HG02798 (cell line): Measurements from ENCODE around the gene OVCA2.

ENCODE experiments used
- ATAC-seq: cut with Tn5 transposase; IDR thresholded peaks from one replicate; pipeline ENCODE4 v1.9.1; 2021; ENCODE audit warnings: mild to moderate bottlenecking; ENCODE audit not compliant: unreplicated experiment, poor library complexity

OVCA2 gene

DNA sequence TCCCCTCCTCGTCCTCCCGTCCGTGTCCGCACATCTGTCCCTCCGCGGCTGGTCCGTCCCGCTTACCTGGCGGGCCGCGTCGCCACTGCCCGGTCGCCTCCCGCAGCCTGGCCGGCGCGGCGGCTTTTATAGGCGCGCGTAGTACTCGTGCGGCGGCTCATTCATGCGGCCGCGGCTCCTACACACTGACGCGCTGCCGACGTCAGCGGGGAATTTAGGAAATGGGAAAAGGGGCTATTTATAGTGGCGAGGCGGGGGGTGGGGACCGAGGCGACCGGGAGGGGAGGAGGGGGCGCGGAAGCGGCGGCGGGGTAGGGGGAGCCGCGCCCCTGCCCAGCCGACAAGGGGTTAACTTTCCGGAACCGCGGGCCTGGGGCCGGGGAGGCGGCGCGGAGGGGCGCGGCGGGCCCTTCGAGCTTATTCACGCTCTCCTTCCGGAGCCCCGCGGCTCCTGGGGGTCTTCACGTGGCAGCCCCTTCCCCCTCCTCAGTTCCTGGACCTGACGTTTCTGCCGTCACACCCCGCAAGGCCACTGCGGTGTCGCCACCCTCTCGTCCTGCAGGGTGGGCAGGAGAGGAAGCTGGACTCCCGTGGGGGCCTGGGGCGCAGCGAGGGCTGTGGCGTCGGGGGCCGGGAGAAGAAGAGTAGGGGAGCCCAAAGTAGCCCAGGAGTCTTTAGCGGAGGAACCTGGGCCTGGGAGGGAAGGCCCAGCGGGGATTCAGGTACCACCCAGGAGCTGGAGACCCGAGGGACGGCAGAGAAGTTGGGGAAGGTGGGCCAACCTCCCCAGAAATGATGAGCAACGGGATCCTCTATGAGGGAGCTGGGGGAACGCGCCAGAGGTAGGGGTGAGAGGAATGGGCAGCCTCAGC, 9.5 kb downstream of the OVCA2 start:
- ATAC-seq = no peak

GRCh38 chr17:2051933-2052559, 10.2 kb downstream of the OVCA2 start:
- ATAC-seq = no peak

- no peak for ATAC-seq
These were observed 11.8 kb downstream of the OVCA2 start for GRCh38 chr17:2053380-2054261.

DNA sequence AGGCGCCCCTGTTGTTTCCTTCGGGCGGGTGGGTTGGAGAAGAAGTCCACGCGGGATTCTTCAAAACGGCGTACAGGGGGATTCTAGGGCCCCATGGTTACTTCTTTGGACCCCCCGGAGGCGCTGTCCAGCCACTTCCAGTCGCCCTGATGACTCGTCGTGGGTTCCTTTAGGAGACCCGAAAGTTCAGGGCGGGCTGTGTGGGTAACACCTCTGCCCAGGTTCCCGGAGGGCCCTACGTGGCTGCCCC, 12.4 kb downstream of the OVCA2 start:
- ATAC-seq = no peak

DNA sequence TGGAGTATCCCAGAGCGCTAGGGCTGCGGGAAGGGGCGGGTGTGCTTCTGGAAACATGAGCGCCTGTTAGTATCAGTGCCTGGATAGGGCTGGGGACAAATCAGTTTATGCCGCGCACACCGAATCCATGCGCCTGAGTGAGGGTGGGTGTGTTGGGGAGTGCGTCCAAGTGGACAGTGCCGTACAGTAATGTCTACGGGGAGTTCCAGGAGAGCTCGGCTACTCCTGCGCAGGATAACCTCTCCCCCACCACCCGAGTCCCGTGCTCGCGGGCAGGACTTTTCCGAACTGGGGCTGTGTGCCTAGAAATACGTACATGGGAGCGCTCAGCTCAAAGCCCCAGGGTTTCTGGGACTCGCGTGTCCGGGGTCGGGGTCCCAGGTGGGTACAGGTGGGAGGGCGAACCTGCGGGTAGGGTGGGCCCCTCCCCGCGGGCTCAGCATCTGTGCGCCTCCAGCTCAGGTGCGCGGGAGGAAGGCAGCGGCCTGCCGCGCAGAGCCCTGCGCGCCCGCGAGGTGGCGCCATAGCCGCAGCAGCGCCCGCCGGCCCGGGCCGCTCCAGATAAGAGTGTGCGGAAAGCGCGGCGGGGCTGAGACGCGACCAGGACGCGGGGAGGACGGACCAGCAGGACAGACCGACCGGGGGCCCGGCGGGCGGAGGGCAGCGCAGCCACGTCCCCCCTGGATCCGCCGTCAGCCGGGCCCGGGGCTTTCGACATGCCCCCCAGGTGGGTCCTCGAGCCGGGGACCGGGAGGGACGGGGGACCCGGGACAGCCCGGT, 12.9 kb downstream of the OVCA2 start, which contains the start of gene HIC1:
Gene HIC1 (plus strand): TSS at position 592 of the 780 bp plus-strand sequence. CDS start 1,588 bp downstream, outside the sequence.
- peak; percentile 43 for ATAC-seq

DNA sequence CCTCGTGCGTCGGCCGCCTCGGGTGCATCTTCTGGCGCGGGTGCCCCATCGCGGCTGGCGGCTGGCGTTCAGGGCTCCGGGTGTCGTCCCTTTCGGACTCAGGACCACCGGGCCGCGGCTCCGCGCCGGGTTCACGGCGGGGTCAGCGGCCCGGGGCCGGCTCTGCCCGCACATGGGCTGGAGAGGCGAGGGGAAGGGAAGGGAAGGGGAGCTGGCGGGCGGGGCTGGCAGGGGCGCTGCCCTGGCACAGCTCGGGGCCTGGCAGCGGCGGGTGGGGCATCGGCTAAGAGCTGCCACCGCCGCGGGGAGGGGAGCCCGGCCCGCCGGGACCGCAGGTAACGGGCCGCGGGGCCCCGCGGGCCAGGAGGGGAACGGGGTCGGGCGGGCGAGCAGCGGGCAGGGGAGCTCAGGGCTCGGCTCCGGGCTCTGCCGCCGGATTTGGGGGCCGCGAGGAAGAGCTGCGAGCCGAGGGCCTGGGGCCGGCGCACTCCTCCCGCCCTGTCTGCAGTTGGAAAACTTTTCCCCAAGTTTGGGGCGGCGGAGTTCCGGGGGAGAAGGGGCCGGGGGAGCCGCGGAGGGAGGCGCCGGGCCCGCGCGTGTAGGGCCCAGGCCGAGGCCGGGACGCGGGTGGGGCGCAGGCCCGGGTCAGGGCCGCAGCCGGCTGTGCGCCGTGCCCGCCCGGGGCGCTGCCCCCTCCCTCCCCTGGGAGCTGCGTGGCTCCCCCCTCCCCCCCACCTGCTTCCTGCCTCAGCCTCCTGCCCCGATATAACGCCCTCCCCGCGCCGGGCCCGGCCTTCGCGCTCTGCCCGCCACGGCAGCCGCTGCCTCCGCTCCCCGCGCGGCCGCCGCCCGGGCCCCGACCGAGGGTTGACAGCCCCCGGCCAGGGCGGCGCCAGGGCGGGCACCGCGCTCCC, 13.7 kb downstream of the OVCA2 start:
- ATAC-seq = no peak

DNA sequence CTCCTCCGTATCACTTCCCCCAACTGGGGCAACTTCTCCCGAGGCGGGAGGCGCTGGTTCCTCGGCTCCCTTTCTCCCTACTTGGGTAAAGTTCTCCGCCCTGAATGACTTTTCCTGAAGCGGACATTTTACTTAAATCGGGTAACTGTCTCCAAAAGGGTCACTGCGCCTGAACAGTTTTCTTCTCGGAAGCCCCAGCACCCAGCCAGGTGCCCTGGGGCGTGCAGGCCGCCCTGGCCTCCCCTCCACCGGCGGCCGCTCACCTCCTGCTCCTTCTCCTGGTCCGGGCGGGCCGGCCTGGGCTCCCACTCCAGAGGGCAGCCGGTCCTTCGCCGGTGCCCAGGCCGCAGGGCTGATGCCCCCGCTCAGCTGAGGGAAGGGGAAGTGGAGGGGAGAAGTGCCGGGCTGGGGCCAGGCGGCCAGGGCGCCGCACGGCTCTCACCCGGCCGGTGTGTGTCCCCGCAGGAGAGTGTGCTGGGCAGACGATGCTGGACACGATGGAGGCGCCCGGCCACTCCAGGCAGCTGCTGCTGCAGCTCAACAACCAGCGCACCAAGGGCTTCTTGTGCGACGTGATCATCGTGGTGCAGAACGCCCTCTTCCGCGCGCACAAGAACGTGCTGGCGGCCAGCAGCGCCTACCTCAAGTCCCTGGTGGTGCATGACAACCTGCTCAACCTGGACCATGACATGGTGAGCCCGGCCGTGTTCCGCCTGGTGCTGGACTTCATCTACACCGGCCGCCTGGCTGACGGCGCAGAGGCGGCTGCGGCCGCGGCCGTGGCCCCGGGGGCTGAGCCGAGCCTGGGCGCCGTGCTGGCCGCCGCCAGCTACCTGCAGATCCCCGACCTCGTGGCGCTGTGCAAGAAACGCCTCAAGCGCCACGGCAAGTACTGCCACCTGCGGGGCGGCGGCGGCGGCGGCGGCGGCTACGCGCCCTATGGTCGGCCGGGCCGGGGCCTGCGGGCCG, 14.7 kb downstream of the OVCA2 start:
- ATAC-seq = no peak

DNA sequence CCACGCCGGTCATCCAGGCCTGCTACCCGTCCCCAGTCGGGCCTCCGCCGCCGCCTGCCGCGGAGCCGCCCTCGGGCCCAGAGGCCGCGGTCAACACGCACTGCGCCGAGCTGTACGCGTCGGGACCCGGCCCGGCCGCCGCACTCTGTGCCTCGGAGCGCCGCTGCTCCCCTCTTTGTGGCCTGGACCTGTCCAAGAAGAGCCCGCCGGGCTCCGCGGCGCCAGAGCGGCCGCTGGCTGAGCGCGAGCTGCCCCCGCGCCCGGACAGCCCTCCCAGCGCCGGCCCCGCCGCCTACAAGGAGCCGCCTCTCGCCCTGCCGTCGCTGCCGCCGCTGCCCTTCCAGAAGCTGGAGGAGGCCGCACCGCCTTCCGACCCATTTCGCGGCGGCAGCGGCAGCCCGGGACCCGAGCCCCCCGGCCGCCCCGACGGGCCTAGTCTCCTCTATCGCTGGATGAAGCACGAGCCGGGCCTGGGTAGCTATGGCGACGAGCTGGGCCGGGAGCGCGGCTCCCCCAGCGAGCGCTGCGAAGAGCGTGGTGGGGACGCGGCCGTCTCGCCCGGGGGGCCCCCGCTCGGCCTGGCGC, 15.4 kb downstream of the OVCA2 start:
- ATAC-seq = no peak

DNA sequence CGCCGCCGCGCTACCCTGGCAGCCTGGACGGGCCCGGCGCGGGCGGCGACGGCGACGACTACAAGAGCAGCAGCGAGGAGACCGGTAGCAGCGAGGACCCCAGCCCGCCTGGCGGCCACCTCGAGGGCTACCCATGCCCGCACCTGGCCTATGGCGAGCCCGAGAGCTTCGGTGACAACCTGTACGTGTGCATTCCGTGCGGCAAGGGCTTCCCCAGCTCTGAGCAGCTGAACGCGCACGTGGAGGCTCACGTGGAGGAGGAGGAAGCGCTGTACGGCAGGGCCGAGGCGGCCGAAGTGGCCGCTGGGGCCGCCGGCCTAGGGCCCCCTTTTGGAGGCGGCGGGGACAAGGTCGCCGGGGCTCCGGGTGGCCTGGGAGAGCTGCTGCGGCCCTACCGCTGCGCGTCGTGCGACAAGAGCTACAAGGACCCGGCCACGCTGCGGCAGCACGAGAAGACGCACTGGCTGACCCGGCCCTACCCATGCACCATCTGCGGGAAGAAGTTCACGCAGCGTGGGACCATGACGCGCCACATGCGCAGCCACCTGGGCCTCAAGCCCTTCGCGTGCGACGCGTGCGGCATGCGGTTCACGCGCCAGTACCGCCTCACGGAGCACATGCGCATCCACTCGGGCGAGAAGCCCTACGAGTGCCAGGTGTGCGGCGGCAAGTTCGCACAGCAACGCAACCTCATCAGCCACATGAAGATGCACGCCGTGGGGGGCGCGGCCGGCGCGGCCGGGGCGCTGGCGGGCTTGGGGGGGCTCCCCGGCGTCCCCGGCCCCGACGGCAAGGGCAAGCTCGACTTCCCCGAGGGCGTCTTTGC, 16.2 kb downstream of the OVCA2 start:
- no peak for ATAC-seq

GRCh38 chr17:2058586-2059546, 17.0 kb downstream of the OVCA2 start:
- no peak for ATAC-seq

DNA sequence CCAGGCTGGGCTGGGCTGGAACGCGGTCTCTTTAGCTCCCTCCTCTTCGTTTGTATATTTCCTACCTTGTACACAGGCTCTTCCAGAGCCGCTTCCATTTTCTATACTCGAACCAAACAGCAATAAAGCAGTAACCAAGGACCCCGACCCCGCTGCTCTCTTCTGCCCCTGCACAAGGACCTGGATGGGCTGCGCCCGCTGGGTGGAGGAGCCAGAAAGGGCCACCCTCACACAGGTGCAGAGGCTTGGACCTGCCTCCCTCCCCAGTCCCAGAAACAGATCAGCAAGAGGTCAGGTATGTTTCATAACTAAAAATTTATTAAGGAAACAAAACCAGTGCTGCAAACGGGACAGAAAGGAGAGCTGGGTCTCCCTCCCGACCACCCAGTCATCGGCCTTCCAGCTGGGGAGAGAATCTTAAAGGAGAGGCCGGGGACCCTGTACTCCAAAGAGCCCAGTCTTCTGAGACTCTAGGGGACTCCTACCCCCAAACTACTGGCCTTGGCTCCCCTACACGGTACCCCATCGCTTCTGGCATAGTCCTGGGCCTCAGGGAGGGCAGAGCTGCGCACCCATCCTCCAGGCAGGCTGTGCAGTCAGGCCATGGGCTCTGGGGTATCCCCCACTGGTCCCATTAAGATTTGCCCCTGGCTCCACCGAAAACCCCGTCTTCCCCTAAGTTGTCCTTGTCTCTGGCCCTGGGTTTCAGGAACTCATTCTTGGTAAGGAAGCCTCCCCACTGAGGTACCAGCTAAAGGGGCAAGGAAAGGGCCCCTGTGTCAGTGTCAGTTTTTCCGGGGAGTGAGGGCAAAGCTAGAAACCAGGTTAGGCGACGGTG, 17.9 kb downstream of the OVCA2 start:
- ATAC-seq = no peak

DNA sequence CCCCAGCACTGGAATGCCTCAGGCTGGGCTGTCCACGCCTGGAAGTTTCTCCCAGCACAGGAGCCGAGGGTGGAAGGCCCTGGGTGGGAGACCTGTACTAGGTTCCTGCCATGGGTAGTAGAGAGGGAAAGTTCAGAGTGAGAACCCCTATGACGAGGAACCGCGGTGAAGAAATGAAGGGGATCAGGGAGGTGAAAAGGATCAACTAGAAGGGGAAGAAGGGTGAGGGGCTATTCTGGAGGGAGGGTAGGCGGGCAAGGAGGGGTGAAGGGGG, 18.5 kb downstream of the OVCA2 start:
- ATAC-seq = no peak

- ATAC-seq = no peak
These were observed 19.0 kb downstream of the OVCA2 start for GRCh38 chr17:2060681-2061440.

DNA sequence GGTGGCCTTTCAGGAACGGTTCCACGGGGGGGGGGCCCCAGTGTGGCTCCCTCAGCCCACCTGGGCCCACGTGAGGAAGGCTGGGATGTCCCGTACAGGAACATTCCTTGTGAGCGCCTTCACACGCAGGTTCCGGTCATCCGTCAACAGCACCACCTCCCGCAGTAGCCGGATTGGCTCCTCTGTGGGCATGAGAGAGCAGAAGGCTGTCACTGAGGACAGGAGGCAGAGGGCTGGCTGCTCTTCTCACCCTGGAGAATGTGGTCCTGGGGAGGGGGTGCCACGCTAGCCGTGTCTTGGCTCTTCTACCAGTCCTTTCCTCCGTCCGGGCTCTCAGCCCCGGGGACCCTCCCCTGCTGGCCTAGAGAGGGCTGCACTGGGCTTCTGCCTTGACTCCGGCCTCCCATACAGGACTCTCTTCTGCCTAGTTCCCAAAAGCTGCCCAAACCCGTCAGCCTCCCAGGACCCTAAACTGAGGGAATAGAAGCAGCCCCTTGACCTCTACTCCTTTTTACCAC, 19.7 kb downstream of the OVCA2 start:
- no peak for ATAC-seq
